HepG2 (cell line): ENCODE data around the gene UBTD2. TPM values are rescaled to one million over a fixed set of nuclear protein-coding genes. Genes with fewer than 3 reads are reported as not detected.

Experiments used
- AHR ChIP-seq: IDR thresholded peaks from 2 replicates; pipeline ENCODE4 v1.6.1; 2018; ENCODE audit warnings: missing genetic modification reagents, missing compliant biosample characterization
- ATF5 ChIP-seq: sonication (generic); formaldehyde crosslinking; IDR thresholded peaks from 2 replicates; pipeline ENCODE4 v1.4.0; 2020; ENCODE audit warnings: mild to moderate bottlenecking, low read depth, missing genetic modification reagents
- CBX5 ChIP-seq: sonication (generic); formaldehyde crosslinking; IDR thresholded peaks from 2 replicates; pipeline ENCODE4 v1.4.0; 2020; ENCODE audit warnings: missing genetic modification reagents, borderline replicate concordance
- JARID2 ChIP-seq: sonication (generic); formaldehyde crosslinking; IDR thresholded peaks from 2 replicates; pipeline ENCODE4 v1.8.1; 2023; ENCODE audit warnings: missing genetic modification reagents, inconsistent platforms; ENCODE audit not compliant: insufficient replicate concordance
- NPAS2 ChIP-seq: sonication (generic); formaldehyde crosslinking; IDR thresholded peaks from 2 replicates; pipeline ENCODE4 v1.8.0; 2022; ENCODE audit warnings: mild to moderate bottlenecking, missing genetic modification reagents, borderline replicate concordance
- NR2F1 ChIP-seq, 2 experiments: fragments of 450-650 bp in 1 of 2; formaldehyde crosslinking in 1 of 2; IDR thresholded peaks; 2 replicates each; pipeline versions ENCODE4 v1.5.0 to v1.6.1; 2016 to 2020; ENCODE audit warnings: mild to moderate bottlenecking in 1 of 2, missing compliant biosample characterization in 1 of 2, missing genetic modification reagents in 1 of 2, moderate library complexity in 1 of 2
- POGK ChIP-seq: sonication (generic); formaldehyde crosslinking; conservative IDR thresholded peaks from 2 replicates; pipeline ENCODE4 v1.8.0; 2022; ENCODE audit warnings: mild to moderate bottlenecking, moderate library complexity, missing genetic modification reagents
- PPARG ChIP-seq: conservative IDR thresholded peaks from 2 replicates; pipeline ENCODE4 v1.6.1; 2016; ENCODE audit warnings: missing biosample characterization, missing genetic modification reagents
- RNF219 ChIP-seq: sonication (generic); formaldehyde crosslinking; IDR thresholded peaks from 2 replicates; pipeline ENCODE4 v1.5.0; 2020; ENCODE audit warnings: mild to moderate bottlenecking, missing genetic modification reagents
- YEATS2 ChIP-seq: sonication (generic); formaldehyde crosslinking; IDR thresholded peaks from 2 replicates; pipeline ENCODE4 v1.4.0; 2020; ENCODE audit warnings: missing genetic modification reagents, borderline replicate concordance
- ZBTB14 ChIP-seq: sonication (generic); formaldehyde crosslinking; IDR thresholded peaks from 2 replicates; pipeline ENCODE4 v1.4.0; 2020; ENCODE audit warnings: missing genetic modification reagents
- ZBTB34 ChIP-seq: sonication (generic); formaldehyde crosslinking; IDR thresholded peaks from 2 replicates; pipeline ENCODE4 v1.8.0; 2022; ENCODE audit warnings: mild to moderate bottlenecking, missing genetic modification reagents
- ZNF350 ChIP-seq: sonication (generic); formaldehyde crosslinking; IDR thresholded peaks from 2 replicates; pipeline ENCODE4 v1.4.0; 2020; ENCODE audit warnings: mild to moderate bottlenecking, low read depth, missing genetic modification reagents, borderline replicate concordance
- ZNF503 ChIP-seq: sonication (generic); formaldehyde crosslinking; IDR thresholded peaks from 2 replicates; pipeline ENCODE4 v1.4.0; 2020; ENCODE audit warnings: missing genetic modification reagents
- ZNF597 ChIP-seq: sonication (generic); formaldehyde crosslinking; IDR thresholded peaks from 2 replicates; pipeline ENCODE4 v1.5.0; 2020; ENCODE audit warnings: missing genetic modification reagents
- polyA plus RNA-seq, 8 experiments: library from polyadenylated mRNA; depleted of rRNA in 3 of 8; stranded (reverse) in 7 of 8; unstranded in 1 of 8; fragments of >200 nt; fragmentation: Illumina TruSeq in 4 of 8; extraction: Trizol in 4 of 8; gene quantifications; 2 replicates each; pipeline versions ENCODE4 v1.2.1 to v1.2.3, GENCODE V29; 2011 to 2016; ENCODE audit warnings: low read depth in 4 of 8, missing spikeins in 1 of 8, mixed read lengths in 1 of 8; ENCODE audit not compliant: insufficient read depth in 1 of 8
- total RNA-seq, 5 experiments: library from RNA; depleted of rRNA; stranded (reverse); fragments of >200 nt; fragmentation: Illumina TruSeq; extraction: Trizol; gene quantifications; 2 replicates each; pipeline ENCODE4 v1.2.3, GENCODE V29; 2016; ENCODE audit warnings: low read depth in 1 of 5

Gene UBTD2
- total and polyA plus RNA-seq, 2 of the 13 experiments (the other 11 are each of a cell fraction or from before 2014, with no cell fraction given): 15.2 to 24.1 TPM

GRCh38 chr5:172188033-172188892 lies 95.3 kb downstream of the UBTD2 start, which contains the start of gene STK10 (continued):
- TF ChIP-seq ZNF503 (CRISPR knock-in tag): no peak; the same call in 1 of the 2 replicates
- TF ChIP-seq NR2F1 (CRISPR knock-in tag; IDR thresholded peaks at IDR 0.05): no peak
- no peak for TF ChIP-seq ZNF597 (CRISPR knock-in tag)
- peak; percentile 79; the same call in 1 of the 2 replicates for TF ChIP-seq CBX5 (CRISPR knock-in tag)
- TF ChIP-seq JARID2 (CRISPR knock-in tag): no peak
- TF ChIP-seq POGK (CRISPR knock-in tag): no peak
- no peak; the same call in 1 of the 2 replicates for TF ChIP-seq ZBTB14
- peak; percentile 70; the same call in 1 of the 2 replicates for TF ChIP-seq ZNF350
- TF ChIP-seq PPARG (CRISPR knock-in tag): no peak
- TF ChIP-seq NPAS2: no peak
- peak; percentile 92 for TF ChIP-seq AHR
- no peak for TF ChIP-seq RNF219 (CRISPR knock-in tag)
- TF ChIP-seq ZBTB34: peak; percentile 59; the same call in 1 of the 2 replicates
- TF ChIP-seq YEATS2: no peak
- no peak for TF ChIP-seq ATF5 (CRISPR knock-in tag)
